GM18868 (cell line): ENCODE measurements around the gene C1orf159.

Experiments
- ATAC-seq: cut with Tn5 transposase; IDR thresholded peaks from one replicate; pipeline ENCODE4 v1.9.1; 2021; ENCODE audit warnings: mild to moderate bottlenecking, moderate library complexity; ENCODE audit not compliant: unreplicated experiment

Gene C1orf159

GRCh38 chr1:1054971-1055370 lies 60.9 kb downstream of the C1orf159 start:
- no peak for ATAC-seq

GRCh38 chr1:1054099-1054700 lies 61.7 kb downstream of the C1orf159 start:
- no peak for ATAC-seq

GRCh38 chr1:1053682-1054081 lies 62.2 kb downstream of the C1orf159 start:
- ATAC-seq, result no peak

GRCh38 chr1:1053022-1053421 lies 62.9 kb downstream of the C1orf159 start:
- ATAC-seq, result no peak

- ATAC-seq, result no peak
Measured at GRCh38 chr1:1052003-1052840, 63.7 kb downstream of the C1orf159 start.

- no peak for ATAC-seq
Measured at GRCh38 chr1:1051127-1051810, 64.6 kb downstream of the C1orf159 start.

GRCh38 chr1:1050577-1051052 lies 65.3 kb downstream of the C1orf159 start:
- ATAC-seq, result no peak

GRCh38 chr1:1049318-1050165 lies 66.3 kb downstream of the C1orf159 start:
- no peak for ATAC-seq

GRCh38 chr1:1048765-1049164 lies 67.1 kb downstream of the C1orf159 start:
- no peak for ATAC-seq

- ATAC-seq, result no peak
Measured at GRCh38 chr1:1047963-1048362, 67.9 kb downstream of the C1orf159 start.

GRCh38 chr1:1047407-1047806 lies 68.5 kb downstream of the C1orf159 start:
- ATAC-seq, result no peak

- ATAC-seq, result no peak
Measured at GRCh38 chr1:1046767-1047166, 69.1 kb downstream of the C1orf159 start.

- no peak for ATAC-seq
Measured at GRCh38 chr1:1046243-1046642, 69.6 kb downstream of the C1orf159 start.

GRCh38 chr1:1045129-1045528 lies 70.8 kb downstream of the C1orf159 start:
- ATAC-seq, result no peak

- no peak for ATAC-seq
Measured at GRCh38 chr1:1044455-1045078, 71.3 kb downstream of the C1orf159 start.

GRCh38 chr1:1043921-1044320 lies 72.0 kb downstream of the C1orf159 start:
- ATAC-seq, result no peak

- no peak for ATAC-seq
Measured at GRCh38 chr1:1043411-1043810, 72.5 kb downstream of the C1orf159 start.

GRCh38 chr1:1042835-1043234 lies 73.1 kb downstream of the C1orf159 start:
- no peak for ATAC-seq

GRCh38 chr1:1041873-1042272 lies 74.0 kb downstream of the C1orf159 start:
- ATAC-seq, result no peak

GRCh38 chr1:1041092-1041523 lies 74.8 kb downstream of the C1orf159 start:
- ATAC-seq, result no peak
